Activated CD4-positive, CD25-positive, alpha-beta regulatory T cell treated with anti-CD3 and anti-CD28 coated beads, Interleukin-2, amount 50 U/mL, for 72 hours (primary cell): Measurements from ENCODE around the gene FRG2B.
"Not testable (repeated sequence)": the region's sequence is repeated elsewhere in the genome, so short reads cannot be mapped to it uniquely, and the experiment has no call there.

Source experiments
- DNase-seq: peaks from one replicate; pipeline ENCODE4 v3.0.0; 2021

FRG2B gene

DNA sequence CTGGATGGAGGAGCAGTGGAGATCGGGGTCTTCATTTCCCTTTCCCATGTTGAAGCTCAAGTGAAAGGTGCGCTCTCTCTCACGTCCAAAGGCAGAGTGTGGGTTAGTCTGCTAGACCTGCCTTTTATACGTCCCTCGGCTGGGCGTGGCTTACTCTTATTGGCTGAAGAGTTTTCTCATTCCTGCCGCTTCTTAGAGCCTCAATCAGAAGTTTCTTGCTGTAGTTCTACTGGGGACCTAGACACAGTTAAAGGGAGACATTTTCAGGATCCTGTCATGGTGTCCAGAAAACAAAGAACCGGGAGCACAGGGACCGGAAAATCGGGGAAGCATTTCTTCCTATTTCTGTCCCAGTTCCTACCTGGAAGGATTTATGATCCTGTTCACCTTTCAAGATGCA is at the start of gene FRG2B:
Gene FRG2B (minus strand): TSS at position 101 of the 400 bp plus-strand sequence. CDS start 53 bp downstream, at position 48.
- not testable (repeated sequence) for DNase-seq

DNA sequence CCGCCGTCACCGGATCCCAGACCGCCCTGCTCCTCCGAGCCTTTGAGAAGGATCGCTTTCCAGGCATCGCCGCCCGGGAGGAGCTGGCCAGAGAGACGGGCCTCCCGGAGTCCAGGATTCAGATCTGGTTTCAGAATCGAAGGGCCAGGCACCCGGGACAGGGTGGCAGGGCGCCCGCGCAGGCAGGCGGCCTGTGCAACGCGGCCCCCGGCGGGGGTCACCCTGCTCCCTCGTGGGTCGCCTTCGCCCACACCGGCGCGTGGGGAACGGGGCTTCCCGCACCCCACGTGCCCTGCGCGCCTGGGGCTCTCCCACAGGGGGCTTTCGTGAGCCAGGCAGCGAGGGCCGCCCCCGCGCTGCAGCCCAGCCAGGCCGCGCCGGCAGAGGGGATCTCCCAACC is 40.9 kb upstream of the FRG2B start:
- DNase-seq, result not testable (repeated sequence)

DNA sequence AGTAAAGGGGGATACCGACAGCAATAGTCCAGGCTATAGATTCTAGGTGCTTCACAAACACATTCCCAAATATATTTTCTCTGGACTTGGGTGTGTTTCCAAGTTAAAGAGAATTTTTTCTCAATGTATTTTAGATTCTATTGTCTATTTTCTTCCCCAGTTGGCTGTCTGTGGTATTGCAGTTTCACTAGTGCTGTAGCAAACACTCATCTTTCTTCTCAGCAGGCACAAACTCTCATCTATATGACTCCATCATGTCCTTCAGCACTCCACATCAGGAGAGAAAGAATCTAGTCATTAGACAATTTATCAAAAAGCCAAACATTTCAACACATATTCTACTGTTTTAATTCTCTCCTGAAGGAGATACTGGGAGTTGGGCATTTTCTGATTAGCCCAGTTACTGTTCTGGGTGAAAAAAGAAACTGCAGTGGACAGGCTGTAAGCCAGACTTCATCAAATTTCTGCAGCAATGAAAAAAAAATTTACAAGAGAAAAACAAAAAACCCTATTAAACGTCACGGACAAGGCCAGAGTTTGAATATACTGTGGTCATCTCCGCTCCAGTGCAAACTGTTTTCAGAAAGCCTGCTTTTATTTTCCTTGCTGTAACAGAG is 37.1 kb upstream of the FRG2B start:
- DNase-seq, result not testable (repeated sequence)

DNA sequence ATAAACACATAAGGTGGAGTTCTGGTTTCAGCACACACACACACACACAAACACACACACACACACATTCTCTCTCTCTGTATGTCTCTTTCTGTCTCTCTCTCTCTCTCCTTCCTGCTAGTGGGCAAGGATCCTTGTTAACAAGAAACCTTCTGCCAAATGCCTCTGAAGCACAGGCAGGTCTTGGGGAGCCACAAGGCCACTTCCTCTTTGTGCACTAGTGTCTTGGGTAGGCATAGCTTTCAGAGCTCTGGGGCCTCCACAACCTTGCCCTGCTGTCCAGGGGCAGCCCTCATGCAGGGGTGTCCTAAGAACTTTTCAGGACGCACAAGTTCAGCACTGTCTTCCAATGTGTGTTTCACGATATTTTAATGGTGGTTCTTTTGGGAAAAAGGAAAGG is 34.5 kb upstream of the FRG2B start:
- not testable (repeated sequence) for DNase-seq

DNA sequence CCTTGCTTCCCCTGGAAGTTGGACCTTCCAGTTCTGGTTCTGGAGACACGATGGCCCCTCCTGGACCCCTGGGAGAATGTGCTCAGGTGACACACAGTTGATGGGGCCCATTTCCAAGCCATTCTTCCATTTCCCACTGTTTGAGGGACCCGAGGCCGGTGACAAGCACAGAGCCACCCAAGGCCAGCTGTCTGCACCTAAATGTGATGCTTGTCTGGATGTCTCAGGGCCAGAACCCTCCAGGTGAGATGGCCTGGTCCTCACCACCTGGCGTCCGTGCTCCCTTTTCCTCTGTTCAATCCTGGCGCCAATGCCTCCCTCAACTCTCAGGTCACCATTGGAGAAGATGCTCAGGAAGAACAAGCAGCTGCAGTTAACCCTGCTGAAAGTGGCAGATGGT is 33.9 kb upstream of the FRG2B start:
- not testable (repeated sequence) for DNase-seq

DNA sequence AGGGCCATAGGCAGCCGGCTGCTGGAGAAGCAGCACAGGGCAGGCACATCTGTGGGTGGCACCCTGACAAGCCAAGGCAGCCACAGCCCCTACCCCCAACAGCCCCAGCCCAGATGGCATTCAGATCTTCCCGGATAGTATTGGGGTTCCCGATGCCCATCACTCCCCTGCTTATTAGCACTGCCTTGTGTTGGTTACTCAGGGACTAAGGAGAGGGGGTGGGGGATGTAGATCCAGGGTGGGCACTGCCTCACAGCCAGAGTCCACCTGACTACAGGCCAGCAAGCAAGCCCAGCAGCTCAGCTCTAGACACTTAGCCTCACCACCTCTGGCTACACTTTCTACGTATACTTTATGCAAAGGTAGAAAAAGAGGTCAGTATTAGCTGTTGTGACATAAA is 30.7 kb upstream of the FRG2B start:
- not testable (repeated sequence) for DNase-seq

DNA sequence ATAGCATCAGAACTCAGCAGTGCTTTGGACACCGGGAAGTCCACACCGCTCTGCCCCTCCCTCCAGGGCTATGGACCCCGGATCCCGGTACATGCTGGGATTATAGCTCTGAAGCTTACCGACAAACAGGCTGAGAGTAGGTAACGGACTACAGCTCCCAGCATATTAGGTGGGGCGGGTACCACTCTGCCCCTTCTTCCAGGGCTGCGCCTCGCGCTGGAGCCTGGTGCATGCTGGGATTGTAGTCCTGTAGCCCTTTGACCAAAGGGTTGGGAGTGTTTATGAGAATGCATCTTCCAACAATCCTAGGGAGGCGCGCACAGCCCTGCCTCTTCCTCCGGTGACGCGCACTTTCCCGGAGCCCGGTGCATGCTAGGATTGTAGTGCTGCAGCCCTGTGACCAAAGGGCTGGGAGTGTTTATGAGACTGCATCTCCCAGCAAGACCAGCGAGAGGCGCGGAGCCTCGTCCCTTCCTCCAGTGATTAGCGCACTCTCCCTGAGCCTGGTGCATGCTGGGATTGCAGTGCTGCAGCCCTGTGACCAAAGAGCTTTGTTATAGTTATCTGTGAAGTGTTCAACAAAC is 22.4 kb upstream of the FRG2B start:
- not testable (repeated sequence) for DNase-seq

DNA sequence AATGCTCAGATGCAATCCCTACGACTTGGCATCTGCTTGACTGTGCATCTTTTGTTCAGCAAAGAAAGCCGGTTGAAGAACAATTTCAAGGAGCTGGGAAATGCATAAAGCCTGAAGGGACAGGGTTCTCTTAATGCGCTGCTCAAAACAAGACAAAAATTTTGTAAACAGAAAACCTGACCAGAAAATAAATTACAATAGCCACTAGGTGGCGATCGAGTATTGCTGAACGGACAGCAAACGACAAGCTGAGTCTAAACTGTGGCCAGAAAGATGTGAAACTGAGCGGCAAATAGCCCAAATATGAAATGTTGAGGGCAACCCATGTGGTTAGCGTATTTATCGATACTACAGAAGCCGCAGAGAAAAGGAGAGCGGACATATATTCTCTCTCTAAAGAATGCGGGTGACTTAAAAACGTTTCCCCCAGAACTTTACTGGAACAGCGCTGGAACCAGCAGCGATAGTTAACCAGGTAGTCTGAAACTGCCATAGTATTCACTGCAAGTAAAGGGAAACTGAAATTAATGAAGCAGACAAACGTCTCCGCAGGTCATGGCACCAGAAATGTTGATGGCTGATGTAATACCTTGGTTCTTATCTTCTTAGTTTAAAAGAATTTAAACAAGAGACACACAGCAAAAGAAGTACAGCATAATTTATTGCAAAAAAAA is 20.6 kb upstream of the FRG2B start:
- not testable (repeated sequence) for DNase-seq

DNA sequence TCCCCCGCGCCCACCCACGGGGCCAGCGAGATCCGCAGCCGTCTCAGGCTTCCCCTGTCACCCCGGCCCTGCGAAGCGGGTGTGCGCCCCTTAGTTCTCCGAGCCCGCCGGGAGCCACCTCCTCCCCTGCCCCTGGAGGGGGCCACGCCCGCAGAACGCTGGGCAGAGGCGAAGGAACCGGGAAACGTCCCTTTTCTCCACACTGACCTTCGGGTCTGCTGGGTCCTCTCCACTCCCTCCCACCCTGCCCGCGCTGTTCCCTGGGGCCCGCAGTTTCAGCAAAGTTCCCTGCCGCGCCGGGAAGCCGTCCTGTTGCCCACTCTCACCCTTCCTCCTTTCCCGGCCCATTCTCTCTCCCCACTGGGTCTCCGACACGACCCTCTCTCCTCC is 11.2 kb upstream of the FRG2B start:
- not testable (repeated sequence) for DNase-seq

DNA sequence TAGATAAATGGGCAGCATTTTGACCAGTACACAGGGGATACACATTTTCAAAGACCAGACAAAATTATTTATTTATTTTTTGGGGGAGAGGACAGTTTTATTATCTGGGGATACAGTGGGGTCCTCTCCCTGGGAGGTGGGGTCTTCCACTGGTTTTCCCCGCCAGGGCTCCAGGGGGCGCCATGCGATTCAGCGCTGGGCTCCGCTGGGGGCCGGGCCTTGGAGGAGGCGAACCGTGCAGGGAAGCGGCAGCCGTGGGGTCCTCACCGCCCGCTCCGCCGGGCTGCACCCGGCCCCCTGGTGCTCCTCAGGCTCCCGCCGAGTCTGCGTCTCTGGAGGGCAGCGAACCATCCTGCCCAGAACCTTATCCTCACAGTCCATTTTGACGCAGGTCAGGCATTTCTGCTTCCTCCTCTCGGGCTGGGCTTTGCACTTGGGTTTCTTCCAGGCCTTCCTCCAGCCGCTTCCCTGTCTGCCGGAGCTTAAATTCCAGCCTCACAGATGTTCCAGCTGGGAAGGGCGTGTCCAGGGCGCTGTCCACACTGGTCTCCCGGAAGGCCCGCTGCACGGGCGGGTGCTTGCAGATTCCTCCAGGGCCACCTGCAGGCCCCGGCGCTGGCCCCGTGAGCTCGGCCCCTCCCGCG is 10.7 kb upstream of the FRG2B start:
- not testable (repeated sequence) for DNase-seq

DNA sequence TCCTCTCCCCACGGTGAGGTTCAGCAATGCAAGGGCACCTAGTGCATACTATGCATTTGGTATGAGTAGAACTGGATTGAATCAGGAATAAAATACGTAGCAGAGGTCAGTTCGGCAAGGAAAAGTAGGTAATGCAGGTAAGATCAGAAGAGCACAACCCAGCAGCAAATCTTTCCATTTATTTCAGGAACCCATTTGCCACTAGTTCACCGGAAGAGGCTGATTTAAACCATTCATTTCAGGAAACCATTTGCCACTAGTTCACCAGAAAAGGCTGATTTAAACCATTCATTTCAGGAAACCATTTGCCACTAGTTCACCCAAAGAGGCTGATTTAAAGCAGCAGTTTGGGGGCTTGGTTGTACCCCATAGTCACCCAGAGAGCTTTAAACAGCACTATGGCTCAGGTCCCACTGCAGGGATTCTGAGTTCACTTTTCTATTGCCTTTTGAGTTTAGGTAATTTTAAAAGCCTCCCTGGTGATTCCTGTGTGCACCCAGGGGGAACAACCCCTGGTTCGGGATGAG is 4.2 kb upstream of the FRG2B start:
- DNase-seq, result not testable (repeated sequence)

DNA sequence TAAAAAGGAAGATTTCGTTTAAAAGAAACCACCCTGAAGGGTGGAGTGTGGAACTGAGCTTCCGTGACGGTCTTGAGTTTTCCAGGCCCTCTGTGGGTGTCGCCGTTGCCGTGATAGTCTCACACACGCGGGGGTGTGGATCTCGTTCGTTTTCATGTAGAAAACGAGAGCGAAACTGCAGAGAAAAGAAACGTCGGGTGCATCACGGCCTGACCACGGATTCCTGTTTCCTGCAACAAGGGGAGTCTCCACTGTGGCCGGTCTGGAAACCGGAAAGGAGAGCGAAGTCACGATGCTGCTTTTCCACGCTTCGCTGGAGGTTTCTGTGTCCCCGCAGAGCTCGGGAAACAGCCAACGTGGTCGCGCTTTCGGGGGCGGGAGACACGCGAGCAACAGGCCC is 4.1 kb downstream of the FRG2B start:
- DNase-seq, result not testable (repeated sequence)

DNA sequence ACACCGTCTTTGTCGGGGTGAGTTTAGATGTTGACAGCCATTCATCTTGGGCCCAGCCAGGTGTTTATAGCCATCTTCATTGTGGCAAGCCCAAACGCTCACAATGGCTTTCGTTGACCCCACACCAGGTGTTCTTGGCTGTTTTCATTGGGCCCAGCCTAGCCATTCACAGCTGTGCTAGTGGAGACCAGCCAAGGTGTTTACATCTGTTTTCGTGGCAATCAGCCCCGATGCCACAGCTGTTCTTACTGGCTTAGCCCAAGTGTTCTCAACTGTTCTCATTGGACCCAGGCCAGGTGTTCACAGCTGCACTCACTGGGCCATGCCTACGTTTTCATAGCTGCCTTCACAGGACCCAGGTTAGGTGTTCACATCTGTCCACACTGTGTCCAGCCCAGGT is 7.7 kb downstream of the FRG2B start:
- no peak for DNase-seq

DNA sequence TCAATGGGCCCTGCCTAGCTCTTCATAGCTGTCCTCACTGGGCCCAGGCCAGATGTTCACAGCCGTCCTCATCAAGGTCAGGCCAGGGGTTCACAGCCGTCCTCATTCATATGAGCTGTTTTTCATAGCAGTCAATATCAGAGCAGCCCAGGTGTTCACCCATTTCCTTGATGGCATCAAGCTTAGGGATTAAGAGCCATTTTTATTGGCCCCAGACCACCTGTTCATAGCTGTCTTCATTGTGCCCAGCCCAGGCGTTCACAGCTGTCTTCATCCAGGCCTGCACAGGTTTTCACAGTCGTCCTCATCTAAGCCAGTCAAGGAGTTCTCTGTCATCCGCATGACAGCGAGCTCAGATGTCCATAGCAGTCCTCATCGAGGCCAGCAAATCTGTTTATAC is 9.4 kb downstream of the FRG2B start:
- no peak for DNase-seq

DNA sequence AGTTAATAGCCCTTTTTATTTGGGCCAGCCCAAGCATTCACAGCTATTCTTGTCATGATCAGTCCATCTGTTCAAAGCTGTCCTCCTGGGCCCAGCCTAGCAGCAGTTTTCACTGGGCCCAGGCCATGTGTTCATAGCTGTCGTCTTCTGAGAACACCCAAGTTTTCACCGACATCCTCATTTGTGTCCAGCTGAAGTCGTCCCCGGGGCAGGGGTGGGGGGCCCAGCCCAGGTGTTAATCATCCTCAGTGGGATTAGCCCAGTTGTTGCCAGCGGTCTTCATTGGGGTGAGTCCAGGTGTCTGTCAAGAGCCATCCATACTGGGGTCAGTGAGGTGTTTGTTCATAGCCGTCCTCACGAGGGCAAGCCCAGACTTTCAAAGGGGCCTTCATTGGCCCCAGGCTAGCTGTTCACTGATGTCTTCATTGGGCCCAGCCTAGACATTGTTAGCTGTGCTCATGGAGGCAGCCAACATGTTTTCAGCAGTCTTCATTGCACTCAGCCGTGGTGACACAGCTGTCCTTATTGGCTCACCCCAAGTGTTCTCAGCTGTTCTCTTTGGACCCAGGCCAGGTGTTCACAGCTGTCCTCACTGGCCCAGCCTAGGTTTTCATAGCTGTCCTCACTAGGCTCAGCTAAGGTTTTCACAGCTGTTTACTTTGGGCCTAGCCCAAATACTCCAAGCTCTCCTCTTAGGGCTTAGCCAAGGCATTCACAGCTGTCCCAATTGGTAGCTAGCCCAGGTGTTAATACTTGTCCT is 10.0 kb downstream of the FRG2B start:
- no peak for DNase-seq

DNA sequence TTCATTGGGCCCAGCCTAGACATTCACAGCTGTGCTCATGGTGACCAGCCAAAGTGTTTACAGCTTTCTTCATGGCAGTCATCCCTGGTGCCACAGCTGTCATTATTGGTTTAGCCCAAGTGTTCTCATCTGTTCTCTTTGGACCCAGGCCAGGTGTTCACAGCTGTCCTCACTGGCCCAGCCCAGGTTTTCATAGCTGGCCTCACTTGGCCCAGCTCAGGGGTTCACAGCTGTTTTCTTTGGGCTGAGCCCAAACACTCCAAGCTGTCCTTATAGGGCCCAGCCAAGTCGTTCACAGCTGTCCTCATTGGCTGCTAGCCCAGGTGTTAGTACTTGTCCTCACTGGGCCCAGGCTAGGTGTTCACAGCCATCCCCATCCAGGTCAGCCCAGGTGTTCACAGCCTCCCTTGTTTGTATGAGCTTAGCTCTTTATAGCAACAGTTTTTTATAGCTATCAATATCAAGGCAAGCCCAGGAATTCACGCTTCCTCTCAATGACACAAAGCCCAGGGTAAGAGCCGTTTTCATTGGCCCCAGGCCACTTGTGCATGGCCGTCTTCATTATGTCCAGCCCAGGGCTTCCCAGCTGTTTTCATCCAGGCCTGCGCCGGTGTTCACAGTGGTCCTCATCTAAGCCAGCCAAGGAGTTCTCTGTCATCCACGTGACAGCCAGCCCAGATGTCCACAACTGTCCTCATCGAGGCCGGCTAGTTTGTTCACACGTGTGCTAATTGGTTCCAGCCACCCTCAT is 11.6 kb downstream of the FRG2B start:
- DNase-seq, result no peak

DNA sequence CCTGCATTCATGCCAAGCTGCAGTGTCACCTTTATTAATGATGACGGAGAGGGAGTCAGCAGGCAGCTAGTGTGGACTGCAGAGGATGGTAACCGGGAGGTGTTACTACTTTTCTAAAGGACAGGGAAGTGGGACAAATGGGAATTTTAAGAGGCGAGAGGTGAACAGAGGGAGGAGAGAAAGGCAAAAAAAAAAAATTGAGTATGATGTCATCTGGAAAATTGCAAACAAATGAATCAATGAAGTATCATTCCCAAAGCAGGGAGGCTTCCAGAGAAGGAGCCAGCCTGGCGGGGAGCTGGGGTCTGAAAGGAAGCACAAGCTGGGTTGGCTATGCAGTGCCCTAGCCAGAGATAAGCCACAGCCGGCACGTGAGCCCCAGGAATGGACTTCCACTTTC is 12.9 kb downstream of the FRG2B start:
- DNase-seq, result no peak

DNA sequence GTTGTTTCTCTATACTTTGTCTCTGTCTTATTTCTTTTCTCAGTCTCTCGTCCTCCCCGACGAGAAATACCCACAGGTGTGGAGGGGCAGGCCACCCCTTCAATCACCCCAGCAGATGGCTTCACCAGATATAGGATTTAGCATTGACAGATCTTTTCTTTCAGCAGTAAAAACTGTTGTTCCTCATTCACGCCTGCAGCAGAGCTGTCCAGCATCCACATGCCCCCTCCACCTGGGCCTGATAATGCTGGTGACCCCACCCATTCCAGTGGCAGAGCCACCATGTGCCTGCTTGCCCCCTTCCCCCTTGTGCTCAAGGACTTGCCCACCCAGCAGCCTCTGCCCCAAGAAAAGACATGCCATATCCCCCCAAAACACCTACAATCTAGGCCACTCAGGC is 15.5 kb downstream of the FRG2B start:
- DNase-seq, result no peak

DNA sequence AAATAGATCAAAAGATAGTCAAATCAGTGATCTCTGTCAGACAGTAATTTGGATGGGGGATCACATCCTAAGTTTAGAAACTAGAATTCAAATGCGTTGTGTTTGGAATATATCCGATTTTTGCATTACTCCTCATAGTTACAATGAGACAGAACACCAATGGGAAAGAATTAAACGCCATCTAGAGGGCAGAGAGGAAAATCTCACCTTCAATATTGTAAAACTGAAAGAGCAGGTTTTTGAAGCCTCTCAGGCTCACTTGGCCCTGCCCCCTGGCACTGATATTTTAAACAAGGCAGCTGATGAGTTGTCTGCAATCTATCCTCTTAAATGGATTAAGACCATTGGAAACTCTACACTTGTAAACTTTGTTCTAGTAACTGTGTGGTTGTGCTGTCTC is 17.7 kb downstream of the FRG2B start:
- DNase-seq, result no peak

DNA sequence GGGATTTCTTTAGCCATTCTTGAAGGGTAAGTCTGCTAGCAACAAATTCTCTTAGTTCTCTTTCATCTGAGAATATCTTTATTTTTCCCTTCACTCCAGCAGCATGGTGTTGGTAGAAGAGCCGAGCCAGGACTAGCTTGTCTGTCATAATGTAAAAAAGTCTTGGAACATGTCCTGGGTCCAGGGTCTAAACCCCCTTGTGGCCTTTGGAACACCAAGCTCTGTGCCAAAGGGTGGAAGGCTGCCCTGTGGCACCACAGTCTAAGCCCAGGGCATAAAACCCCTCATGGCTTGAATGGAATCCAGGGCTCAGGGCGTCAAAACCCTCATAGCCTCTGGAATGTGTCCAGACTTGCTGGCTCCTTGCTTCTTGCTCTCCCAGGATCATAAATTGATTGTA is 23.2 kb downstream of the FRG2B start:
- DNase-seq, result not testable (repeated sequence)

DNA sequence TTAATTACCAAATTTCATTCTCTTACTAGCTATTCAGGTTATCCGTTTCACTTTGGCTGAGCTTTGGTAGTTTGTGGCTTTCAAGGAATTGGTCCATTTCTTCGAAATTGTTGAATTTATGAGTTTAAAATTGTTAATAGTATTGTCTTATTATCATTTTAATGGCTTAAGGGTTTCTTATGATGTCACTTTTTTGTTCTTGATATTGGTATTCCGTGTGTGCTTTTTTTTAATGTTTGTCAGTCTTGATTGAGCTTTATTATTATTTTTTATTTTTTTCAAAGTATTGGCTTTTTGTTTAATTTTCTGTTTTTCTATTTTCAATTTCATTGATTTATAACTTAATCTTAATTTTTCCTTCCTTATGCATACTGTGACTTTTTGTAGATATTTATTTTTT is 25.9 kb downstream of the FRG2B start:
- DNase-seq, result no peak

DNA sequence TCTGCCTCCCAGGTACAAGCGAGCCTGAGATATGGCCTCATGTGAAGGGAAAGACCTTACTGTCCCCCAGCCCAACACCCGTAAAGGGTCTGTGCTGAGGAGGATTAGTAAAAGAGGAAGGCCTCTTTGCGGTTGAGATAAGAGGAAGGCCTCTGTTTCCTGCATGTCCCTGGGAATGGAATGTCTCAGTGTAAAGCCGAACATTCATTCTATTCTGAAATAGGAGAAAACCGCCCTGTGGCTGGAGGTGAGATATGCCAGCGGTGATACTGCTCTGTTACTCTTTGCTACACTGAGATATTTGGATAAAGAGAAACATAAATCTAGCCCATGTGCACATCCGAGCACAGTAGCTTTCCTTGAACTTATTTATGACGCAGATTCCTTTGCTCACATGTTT is 26.7 kb downstream of the FRG2B start:
- not testable (repeated sequence) for DNase-seq
